NCI-H510A (cell line): ENCODE results near the gene NELL1.

ENCODE experiments used
- DNase-seq: peaks from one replicate; lab custom pipeline; 2025; lab: John Stamatoyannopoulos, UW

The NELL1 gene

GRCh38 chr11:21489416-21490115, 820.2 kb downstream of the NELL1 start:
- no peak for DNase-seq

- DNase-seq = no peak
These were observed 823.5 kb downstream of the NELL1 start for GRCh38 chr11:21492931-21493330.

GRCh38 chr11:21494946-21495345, 825.6 kb downstream of the NELL1 start:
- DNase-seq = no peak

- DNase-seq = no peak
These were observed 826.5 kb downstream of the NELL1 start for GRCh38 chr11:21495879-21496278.

- no peak for DNase-seq
These were observed 831.9 kb downstream of the NELL1 start for GRCh38 chr11:21501245-21501644.

- DNase-seq = no peak
These were observed 835.7 kb downstream of the NELL1 start for GRCh38 chr11:21505070-21505469.

GRCh38 chr11:21511835-21512440, 842.6 kb downstream of the NELL1 start:
- peak; percentile 18 for DNase-seq

- no peak for DNase-seq
These were observed 844.9 kb downstream of the NELL1 start for GRCh38 chr11:21514316-21514715.

- DNase-seq = no peak
These were observed 850.9 kb downstream of the NELL1 start for GRCh38 chr11:21520244-21520643.

- no peak for DNase-seq
These were observed 859.8 kb downstream of the NELL1 start for GRCh38 chr11:21529187-21529586.

- no peak for DNase-seq
These were observed 864.9 kb downstream of the NELL1 start for GRCh38 chr11:21534288-21534687.

GRCh38 chr11:21537980-21538379, 868.6 kb downstream of the NELL1 start:
- no peak for DNase-seq

- no peak for DNase-seq
These were observed 871.9 kb downstream of the NELL1 start for GRCh38 chr11:21541187-21541751.

- DNase-seq = no peak
These were observed 874.5 kb downstream of the NELL1 start for GRCh38 chr11:21543901-21544300.

- DNase-seq = no peak
These were observed 876.3 kb downstream of the NELL1 start for GRCh38 chr11:21545699-21546098.

GRCh38 chr11:21546703-21547102, 877.3 kb downstream of the NELL1 start:
- no peak for DNase-seq

GRCh38 chr11:21552911-21553310, 883.5 kb downstream of the NELL1 start:
- DNase-seq = no peak

- DNase-seq = no peak
These were observed 884.4 kb downstream of the NELL1 start for GRCh38 chr11:21553795-21554194.

GRCh38 chr11:21554284-21554683, 884.9 kb downstream of the NELL1 start:
- no peak for DNase-seq

- DNase-seq = no peak
These were observed 887.5 kb downstream of the NELL1 start for GRCh38 chr11:21556926-21557325.

GRCh38 chr11:21560466-21560975, 891.1 kb downstream of the NELL1 start:
- DNase-seq = no peak

GRCh38 chr11:21561581-21561980, 892.2 kb downstream of the NELL1 start:
- no peak for DNase-seq

GRCh38 chr11:21564095-21564494, 894.7 kb downstream of the NELL1 start:
- no peak for DNase-seq
